IPS-18c (cell line): Measurements from ENCODE around the gene YTHDC2.

Experiments
- H3K4me3 ChIP-seq: 2 replicates; pipeline ENCODE4 v1.7.0; 2013; ENCODE audit warnings: low read depth, mild to moderate bottlenecking, low read length, moderate library complexity; ENCODE audit not compliant: insufficient read depth
- H3K9me3 ChIP-seq: one replicate; pipeline ENCODE4 v1.6.1; 2013; ENCODE audit warnings: mild to moderate bottlenecking, low read length, moderate library complexity; ENCODE audit not compliant: control insufficient read depth, insufficient read depth

YTHDC2 gene

DNA sequence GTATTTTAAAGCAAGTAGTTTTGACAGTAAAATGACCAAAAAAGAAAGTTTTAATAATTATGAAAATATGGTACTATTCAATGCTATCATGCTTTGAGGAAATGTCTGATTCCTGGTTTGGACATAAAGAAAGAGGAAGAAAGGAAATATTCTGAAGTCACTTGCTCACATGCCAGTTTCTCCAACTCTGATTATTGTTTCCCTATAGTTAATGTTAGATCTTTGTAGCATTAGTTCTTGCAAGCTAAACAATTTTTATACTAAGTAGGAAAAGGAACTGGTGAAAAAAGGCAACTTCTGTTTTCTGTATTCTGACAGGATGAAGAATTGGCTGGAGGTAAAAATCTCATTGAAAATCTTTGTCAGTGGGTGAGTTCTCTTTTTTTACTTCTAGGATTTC, 119.5 kb downstream of the YTHDC2 start:
- no peaks in the 10 kb centered on the region for H3K9me3 ChIP-seq
- H3K4me3 ChIP-seq = no peak overlapping the region

DNA sequence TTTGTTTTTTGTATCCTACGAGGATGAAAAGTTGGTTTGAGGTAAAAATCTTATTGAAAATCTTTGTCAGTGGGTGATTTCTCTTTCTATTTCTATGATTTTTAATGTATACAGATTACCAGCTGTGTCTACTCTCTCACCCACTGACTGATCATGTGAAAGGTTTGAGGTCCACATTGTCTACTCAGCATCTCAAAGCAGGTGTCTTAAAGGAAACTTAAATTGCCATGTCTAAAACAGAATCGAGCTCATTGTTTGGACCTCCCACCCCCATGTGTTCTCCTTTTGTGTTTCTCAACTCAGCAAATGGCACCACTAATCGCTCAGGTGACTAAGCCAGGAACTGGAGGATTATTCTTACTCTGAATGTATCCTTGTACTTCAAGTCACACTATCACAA, 121.5 kb downstream of the YTHDC2 start:
- Histone ChIP-seq H3K9me3 (no peaks in the 10 kb centered on the region), H3K4me3 (no peak overlapping the region)

DNA sequence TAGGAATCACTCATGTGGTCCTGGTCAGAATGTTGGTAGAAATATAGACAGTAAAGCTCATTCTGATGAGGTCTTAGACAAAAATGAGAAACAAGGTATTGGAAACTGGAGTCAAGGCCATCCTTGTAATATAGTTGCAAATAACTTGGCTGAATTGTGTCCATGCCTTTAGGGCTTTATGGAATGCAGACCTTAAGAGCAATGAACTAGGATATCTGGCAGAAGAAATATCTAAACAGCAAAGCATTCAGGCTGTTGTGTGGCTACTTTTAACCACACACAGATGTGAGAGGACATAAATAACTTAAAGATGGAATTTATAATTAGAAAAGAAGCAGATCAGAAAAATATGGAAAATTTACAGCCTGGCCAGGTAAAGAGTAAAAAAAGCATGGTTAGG, 128.2 kb downstream of the YTHDC2 start:
- Histone ChIP-seq H3K9me3 (no peaks in the 10 kb centered on the region), H3K4me3 (no peak overlapping the region)
